Hepatocyte (in vitro differentiated cells): ENCODE measurements around the gene MAGEF1.

Experiments used
- EZH2 ChIP-seq: fragments of 200-600 bp; sonication (generic); IDR thresholded peaks from 2 replicates; pipeline ENCODE4 v1.6.1; 2016; ENCODE audit warnings: antibody characterized with exemption, mild to moderate bottlenecking, borderline replicate concordance
- EZH2phosphoT487 ChIP-seq: fragments of 200-600 bp; sonication (generic); IDR thresholded peaks from one replicate; pipeline ENCODE4 v1.6.1; 2018; ENCODE audit warnings: antibody characterized with exemption, mild to moderate bottlenecking, low read depth, moderate library complexity; ENCODE audit not compliant: unreplicated experiment, severe bottlenecking
- TF ChIP-seq, protein P1 (sequence below): fragments of 200-600 bp; sonication (generic); IDR thresholded peaks from 2 replicates; pipeline ENCODE4 v1.5.1; 2016; ENCODE audit warnings: antibody characterized with exemption, mild to moderate bottlenecking; ENCODE audit not compliant: poor library complexity

DNA sequence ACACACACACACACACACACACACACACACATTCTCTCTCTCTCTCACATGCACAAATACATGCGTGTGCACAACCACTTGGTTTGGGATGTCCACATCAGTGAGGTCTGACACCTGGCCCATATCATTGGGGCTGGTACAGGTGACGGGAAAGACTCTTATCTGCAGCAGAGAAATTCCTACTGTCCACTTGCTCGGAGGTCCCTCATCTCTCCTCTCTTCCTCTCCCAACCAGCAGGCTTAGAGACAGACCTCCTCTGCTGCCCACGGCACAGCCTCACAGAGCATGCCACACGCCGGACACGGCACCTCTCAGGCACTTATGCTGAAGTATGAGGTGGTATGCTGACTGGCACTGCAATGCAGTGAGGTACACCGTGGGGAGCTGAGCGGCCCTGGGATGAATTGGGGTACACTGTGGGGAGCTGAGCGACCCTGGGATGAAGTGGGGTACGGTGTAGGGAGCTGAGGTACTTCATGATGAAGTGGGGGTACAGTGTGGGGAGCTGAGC, 41.7 kb downstream of the MAGEF1 start:
- TF ChIP-seq, protein P1, sequence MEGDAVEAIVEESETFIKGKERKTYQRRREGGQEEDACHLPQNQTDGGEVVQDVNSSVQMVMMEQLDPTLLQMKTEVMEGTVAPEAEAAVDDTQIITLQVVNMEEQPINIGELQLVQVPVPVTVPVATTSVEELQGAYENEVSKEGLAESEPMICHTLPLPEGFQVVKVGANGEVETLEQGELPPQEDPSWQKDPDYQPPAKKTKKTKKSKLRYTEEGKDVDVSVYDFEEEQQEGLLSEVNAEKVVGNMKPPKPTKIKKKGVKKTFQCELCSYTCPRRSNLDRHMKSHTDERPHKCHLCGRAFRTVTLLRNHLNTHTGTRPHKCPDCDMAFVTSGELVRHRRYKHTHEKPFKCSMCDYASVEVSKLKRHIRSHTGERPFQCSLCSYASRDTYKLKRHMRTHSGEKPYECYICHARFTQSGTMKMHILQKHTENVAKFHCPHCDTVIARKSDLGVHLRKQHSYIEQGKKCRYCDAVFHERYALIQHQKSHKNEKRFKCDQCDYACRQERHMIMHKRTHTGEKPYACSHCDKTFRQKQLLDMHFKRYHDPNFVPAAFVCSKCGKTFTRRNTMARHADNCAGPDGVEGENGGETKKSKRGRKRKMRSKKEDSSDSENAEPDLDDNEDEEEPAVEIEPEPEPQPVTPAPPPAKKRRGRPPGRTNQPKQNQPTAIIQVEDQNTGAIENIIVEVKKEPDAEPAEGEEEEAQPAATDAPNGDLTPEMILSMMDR, result no peak
- TF ChIP-seq EZH2 (no peak), EZH2phosphoT487 (no peak)
